HG03103 (cell line): ENCODE data around the gene OSBPL6.
"Not testable (repeated sequence)": the region's sequence is repeated elsewhere in the genome, so short reads cannot be mapped to it uniquely, and the experiment has no call there.

Experiments used
- ATAC-seq: cut with Tn5 transposase; IDR thresholded peaks from one replicate; pipeline ENCODE4 v1.9.1; 2021; ENCODE audit warnings: low read depth; ENCODE audit not compliant: unreplicated experiment

The OSBPL6 gene

GRCh38 chr2:178330175-178331017, 136.1 kb downstream of the OSBPL6 start:
- no peak for ATAC-seq

- no peak for ATAC-seq
Observed at GRCh38 chr2:178331474-178332432, 137.4 kb downstream of the OSBPL6 start.

GRCh38 chr2:178333851-178334250, 139.5 kb downstream of the OSBPL6 start:
- no peak for ATAC-seq

- ATAC-seq, result no peak
Observed at GRCh38 chr2:178335230-178335629, 140.9 kb downstream of the OSBPL6 start.

GRCh38 chr2:178344121-178344520, 149.8 kb downstream of the OSBPL6 start:
- no peak for ATAC-seq

- ATAC-seq, result no peak
Observed at GRCh38 chr2:178345951-178346350, 151.6 kb downstream of the OSBPL6 start.

GRCh38 chr2:178350051-178350450, 155.7 kb downstream of the OSBPL6 start:
- ATAC-seq, result no peak

GRCh38 chr2:178357704-178358103, 163.4 kb downstream of the OSBPL6 start:
- ATAC-seq, result not testable (repeated sequence)

GRCh38 chr2:178359192-178359912, 165.0 kb downstream of the OSBPL6 start:
- no peak for ATAC-seq

GRCh38 chr2:178361588-178361987, 167.3 kb downstream of the OSBPL6 start:
- ATAC-seq, result no peak

- ATAC-seq, result no peak
Observed at GRCh38 chr2:178363252-178363651, 168.9 kb downstream of the OSBPL6 start.

- no peak for ATAC-seq
Observed at GRCh38 chr2:178365116-178365515, 170.8 kb downstream of the OSBPL6 start.

- no peak for ATAC-seq
Observed at GRCh38 chr2:178366412-178366811, 172.1 kb downstream of the OSBPL6 start.

- ATAC-seq, result no peak
Observed at GRCh38 chr2:178367344-178367743, 173.0 kb downstream of the OSBPL6 start.

GRCh38 chr2:178374865-178375264, 180.6 kb downstream of the OSBPL6 start:
- ATAC-seq, result no peak

GRCh38 chr2:178377046-178377445, 182.7 kb downstream of the OSBPL6 start:
- ATAC-seq, result no peak

- no peak for ATAC-seq
Observed at GRCh38 chr2:178379162-178380004, 185.1 kb downstream of the OSBPL6 start.

GRCh38 chr2:178380763-178381162, 186.5 kb downstream of the OSBPL6 start:
- ATAC-seq, result no peak

- no peak for ATAC-seq
Observed at GRCh38 chr2:178383718-178384117, 189.4 kb downstream of the OSBPL6 start.
